Measurements from ENCODE around the gene TEX35.

TEX35 gene

GRCh38 chr1:178477373-178477772 lies 35.5 kb upstream of the TEX35 start:
- no peak overlapping the region for H3K4me3 ChIP-seq (ENCODE audit: low read depth, low read length)
- DNase-seq (ENCODE audit: low read depth): no peak
- TF ChIP-seq CTCF (conservative IDR thresholded peaks at IDR 0.05; ENCODE audit: low read depth, low read length): no peak

GRCh38 chr1:178477841-178478240 lies 35.1 kb upstream of the TEX35 start:
- no peak overlapping the region for H3K4me3 ChIP-seq (ENCODE audit: low read depth, low read length)
- no peak for DNase-seq (ENCODE audit: low read depth)
- no peak for TF ChIP-seq CTCF (conservative IDR thresholded peaks at IDR 0.05; ENCODE audit: low read depth, low read length)

GRCh38 chr1:178483251-178483957 lies 29.5 kb upstream of the TEX35 start:
- TF ChIP-seq CTCF (conservative IDR thresholded peaks at IDR 0.05; ENCODE audit: low read depth, low read length): no peak
- no peak overlapping the region for H3K4me3 ChIP-seq (ENCODE audit: low read depth, low read length)
- no peak for DNase-seq (ENCODE audit: low read depth)

GRCh38 chr1:178484698-178485225 lies 28.1 kb upstream of the TEX35 start:
- no peak for TF ChIP-seq CTCF (conservative IDR thresholded peaks at IDR 0.05; ENCODE audit: low read depth, low read length)
- H3K4me3 ChIP-seq (ENCODE audit: low read depth, low read length): no peak overlapping the region
- DNase-seq (ENCODE audit: low read depth): no peak

- peak; percentile 21 for DNase-seq (ENCODE audit: low read depth)
- H3K4me3 ChIP-seq (ENCODE audit: low read depth, low read length): no peak overlapping the region
- TF ChIP-seq CTCF (conservative IDR thresholded peaks at IDR 0.05; ENCODE audit: low read depth, low read length): no peak
Observed at GRCh38 chr1:178485541-178485981, 27.3 kb upstream of the TEX35 start.

- H3K4me3 ChIP-seq (ENCODE audit: low read depth, low read length): peak overlapping the region; percentile 45
- no peak for TF ChIP-seq CTCF (conservative IDR thresholded peaks at IDR 0.05; ENCODE audit: low read depth, low read length)
- DNase-seq (ENCODE audit: low read depth): no peak
Observed at GRCh38 chr1:178486100-178487069, 26.5 kb upstream of the TEX35 start.

Measured in choroid plexus epithelial cell (primary cell).